ENCODE results near the gene TTN.

TTN gene

DNA sequence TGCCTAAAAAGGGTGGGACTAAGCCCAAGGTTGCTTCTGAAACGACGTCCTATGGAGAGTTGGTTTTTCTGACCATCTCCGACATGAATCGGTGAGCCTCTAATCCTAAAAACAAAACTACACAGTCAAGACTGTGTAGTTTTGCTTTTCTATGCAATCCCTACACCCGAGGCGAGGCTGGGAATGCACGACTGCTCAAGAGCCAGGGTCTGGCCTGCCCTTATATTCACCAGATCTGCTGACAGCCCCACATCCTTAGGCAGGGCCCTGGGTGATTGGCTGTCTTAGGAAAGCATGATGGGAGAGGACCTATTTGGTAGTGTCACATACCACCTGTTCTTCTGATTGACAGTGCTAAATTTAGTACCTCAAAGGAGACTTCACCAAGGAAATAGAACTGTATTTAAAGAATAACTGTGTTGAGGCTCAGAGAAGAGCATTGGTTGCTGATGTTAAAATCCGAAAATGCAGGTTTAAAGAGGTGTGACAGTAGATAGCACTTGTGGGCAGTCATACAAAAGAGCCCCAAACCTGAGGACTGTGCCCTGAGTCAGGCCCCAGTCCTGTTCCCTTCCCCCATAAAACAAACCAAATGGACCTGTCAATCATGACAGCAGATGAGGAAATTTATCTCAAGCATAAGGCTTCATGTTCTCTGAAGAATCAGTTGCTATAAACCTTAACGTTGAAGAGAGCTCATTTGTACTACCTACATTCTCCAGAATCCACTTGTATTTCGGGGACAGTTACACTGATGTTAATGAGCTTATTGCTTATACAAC is at the start of gene TTN:
Gene TTN (minus strand): TSS at position 197 of the 782 bp plus-strand sequence. CDS start 2,781 bp downstream, outside the sequence.
- DNase-seq (ENCODE audit: low read depth) = no peak

DNA sequence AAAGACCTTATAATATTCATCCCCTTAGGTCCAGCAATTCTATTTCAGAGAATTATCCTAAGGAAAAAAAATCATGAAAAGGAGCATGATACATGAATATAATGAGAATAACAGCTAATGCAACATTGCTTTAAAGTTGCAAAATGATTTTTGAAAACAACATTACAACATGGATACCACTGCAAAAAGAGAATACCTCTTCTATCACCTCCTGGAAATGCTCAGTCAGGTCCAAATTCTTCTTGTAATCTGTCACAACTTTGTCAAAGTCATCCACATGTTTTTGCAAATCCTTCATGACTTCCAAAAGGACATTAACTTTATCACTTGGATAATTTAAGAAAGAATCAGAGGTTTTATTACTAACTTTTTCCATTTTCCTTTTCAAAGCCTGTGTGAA is 47.9 kb upstream of the TTN start:
- DNase-seq (ENCODE audit: low read depth) = no peak

DNA sequence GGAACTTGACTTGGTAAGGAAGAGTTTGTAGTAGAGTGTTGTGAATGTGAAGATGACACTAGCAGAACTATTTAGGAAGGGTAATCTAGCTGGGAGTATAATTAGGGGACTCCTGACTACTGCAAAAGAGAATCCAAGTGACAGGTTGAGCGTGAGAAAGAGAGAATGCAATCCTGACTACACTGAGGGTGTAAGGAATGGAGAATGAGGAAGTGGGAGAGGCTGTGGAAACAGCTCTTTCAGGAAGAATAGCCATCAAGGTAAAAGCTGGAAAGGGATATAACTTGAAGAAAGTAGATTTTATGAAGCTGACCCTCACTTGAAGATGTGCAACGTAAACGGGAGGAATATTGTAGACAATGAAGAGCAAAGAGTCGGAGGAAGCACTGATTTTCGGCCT is 41.1 kb upstream of the TTN start:
- DNase-seq (ENCODE audit: low read depth) = no peak

GRCh38 chr2:178846458-178846802 is 39.2 kb upstream of the TTN start:
- no peak for DNase-seq (ENCODE audit: low read depth)

DNA sequence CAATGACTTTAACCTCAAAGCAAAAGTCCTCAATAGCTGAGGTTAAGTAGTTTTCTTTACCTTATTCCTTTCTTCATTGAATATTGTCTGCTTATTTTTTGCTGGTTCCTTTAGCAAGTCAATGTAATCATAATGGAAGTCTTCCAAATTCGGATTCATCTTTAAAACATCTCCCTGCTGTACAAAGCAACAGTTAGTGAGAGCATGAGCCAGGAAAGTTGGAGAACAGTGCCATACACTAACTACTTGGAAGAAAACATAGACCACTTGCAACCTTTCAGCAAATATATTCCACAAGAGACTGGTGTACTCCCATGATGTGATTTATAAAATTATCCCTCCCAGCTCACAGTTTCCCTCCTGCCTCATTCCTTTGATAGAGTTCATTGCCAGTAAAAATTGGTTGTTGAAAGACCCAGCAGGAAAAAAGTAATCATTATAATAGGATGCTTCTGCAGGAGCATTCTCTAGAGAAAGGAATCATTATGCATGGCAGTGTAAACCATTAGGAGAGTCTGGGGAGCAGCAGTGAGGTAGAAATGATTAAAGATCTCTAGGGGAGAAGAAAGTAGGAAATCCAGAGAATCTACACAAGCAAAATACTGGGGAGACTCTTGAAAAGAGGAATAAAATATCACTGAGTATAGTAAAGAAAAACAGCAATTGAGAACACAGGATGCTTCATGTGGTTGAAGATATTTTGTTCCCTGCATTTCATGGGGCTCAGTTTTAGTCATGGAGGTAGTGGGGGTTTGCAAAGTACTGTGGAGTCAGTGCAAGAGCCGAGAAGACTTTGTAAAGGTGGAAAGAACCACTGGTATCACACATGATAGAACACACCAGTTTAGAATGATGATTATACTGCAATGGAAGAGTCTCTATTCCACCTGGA is 38.6 kb upstream of the TTN start:
- no peak for DNase-seq (ENCODE audit: low read depth)

DNA sequence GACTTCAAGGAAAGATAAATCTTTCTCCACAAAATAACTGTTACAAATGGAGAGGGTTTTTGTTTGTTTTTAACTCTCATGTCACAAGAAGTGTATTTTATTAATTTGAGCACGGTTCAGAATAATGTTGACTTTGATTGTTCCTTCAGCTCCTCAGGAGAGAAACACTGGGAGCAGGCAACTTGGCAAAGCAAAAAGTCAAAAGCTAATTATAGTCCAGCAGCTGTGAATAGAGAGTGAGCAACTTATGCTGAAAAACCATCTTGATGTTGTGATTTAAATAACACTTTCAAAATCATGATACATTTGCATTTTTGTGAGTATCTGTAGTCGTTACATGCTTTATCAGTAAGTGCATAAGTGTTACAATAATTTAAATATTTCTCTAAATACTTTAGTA is 37.5 kb upstream of the TTN start:
- DNase-seq (ENCODE audit: low read depth) = no peak

DNA sequence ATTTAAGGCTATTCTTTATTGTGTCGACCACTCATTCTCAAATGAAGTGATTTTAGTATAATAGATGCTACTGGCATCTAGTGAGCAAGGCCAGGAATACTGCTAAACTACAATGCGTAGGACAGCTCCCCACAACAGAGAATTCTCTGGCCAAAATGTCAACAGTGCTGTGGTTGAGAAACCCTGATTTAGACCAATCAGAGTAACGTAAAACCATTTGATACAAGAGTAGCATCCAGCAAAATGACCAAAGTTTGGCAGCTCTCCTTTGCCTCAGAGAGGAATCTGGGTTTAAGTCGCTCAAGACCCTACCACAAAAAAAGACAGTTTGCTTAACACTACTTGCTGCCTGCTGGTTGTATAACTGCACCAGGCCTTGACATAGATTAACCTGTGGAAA is 37.0 kb upstream of the TTN start:
- no peak for DNase-seq (ENCODE audit: low read depth)

DNA sequence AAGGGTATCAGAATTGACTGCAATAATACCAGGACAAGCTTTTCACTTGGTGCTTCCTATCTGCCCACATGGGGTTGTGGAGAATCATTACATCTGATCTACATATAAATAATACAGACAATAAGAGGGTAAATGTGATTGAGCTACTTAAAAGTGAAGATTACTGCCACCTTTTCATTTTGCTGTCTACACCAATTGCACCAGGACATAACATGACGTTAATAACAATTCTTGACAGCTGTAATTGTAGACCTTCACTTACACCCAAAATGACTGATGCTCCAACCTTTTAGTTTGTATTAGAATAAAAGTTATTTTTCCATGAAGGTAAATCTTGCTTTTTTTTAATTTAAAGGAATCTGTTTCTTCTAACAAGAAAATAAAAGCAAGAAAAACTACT is 36.5 kb upstream of the TTN start:
- DNase-seq (ENCODE audit: low read depth) = no peak

- no peak for DNase-seq (ENCODE audit: low read depth)
Measured at GRCh38 chr2:178836807-178837206, 29.6 kb upstream of the TTN start.

- no peak for DNase-seq (ENCODE audit: low read depth)
Measured at GRCh38 chr2:178834086-178834485, 26.9 kb upstream of the TTN start.

DNA sequence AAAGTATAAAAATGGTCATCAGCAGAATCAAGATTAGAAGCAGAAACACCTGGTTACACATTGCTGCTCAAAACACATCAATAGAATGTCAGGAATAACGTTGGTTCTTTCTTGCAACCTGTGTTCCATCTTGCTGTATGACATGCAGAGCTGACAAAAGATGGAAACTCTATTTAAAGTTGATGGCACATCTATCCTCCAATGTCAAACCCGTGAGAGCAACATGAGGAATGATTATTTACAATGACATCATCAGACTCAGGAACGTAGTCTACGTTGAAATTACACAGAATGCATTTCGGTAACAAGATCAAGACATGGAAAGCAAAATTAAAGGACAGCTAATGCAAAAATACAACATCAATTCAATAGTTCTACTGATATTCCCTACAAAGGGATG is 26.2 kb upstream of the TTN start:
- DNase-seq (ENCODE audit: low read depth) = no peak

DNA sequence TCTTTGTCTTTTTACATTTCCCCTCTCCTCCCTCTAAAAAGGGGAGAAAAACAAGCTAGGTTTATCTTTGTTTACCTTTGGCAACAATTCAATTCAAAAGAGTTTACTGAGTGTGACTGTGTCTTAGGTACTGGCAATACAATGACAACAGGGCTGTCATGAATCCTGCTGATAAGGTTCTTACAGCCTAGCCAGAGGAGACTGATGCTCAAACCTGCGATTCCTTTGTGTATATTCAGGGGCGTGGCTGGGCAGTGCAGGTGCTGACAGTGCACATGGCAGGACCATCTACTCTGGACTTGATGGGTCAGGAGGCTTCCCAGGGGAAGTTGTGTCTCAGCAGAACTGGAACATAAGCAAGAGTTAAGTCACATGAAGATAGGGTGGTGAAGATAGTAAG is 23.2 kb upstream of the TTN start:
- no peak for DNase-seq (ENCODE audit: low read depth)

DNA sequence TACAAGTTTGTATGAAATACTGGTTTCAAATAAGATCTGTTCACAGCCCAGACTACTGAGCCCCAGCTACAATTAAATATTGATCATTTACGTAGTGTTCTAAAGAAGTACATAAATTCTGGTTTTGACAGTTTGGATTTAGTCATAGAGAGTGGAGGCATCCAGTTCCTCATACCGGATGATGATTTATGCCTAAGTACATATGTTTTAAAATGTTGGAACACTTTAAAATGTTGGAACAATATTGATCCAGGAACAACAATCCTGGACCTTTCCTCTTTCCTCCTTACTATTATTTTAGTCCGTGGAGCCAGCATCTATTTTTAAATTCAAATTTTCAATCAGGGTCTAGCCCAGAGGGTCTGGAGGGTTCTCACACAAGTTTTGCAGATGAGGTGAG is 22.8 kb upstream of the TTN start:
- no peak for DNase-seq (ENCODE audit: low read depth)

- no peak for DNase-seq (ENCODE audit: low read depth)
Measured at GRCh38 chr2:178829299-178829960, 22.2 kb upstream of the TTN start.

DNA sequence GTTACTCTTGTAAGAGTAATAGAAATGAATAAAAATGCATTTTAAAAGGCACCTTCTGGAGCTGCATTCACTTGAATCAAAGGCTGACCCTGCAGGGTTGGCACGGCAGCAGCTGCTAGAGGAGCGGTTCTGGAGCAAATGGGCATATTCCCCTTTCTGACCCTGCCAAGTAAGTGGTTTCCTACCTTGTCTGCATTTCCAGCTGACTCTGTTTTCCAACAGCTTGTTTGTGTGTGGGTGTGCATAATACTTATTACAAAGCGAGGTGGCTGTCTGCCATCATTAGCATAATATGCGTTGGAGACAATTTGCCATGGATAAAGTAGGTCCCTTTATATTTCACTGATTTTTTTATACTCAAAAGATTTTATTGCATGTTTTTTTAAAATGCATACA is 21.3 kb upstream of the TTN start:
- DNase-seq (ENCODE audit: low read depth) = no peak

GRCh38 chr2:178827739-178828485 is 20.7 kb upstream of the TTN start:
- DNase-seq (ENCODE audit: low read depth) = no peak

DNA sequence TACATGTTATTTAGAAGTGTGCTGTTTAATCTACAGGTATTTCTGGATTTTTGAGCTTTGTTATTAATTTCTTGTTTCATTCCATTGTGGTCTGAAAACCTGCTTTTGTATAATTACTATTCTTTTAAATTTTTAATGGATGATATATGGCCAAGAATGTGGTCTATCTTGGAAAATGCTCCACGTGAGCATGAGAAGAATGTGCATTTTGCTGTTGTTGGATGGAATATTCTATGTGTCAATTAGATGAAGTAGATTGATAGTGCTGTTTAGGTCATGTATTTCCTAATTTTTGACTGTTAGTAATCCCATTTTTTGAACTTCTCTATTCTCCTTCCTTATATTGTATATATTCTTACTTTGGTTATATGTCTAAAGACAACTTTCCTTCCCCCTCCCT is 19.9 kb upstream of the TTN start:
- no peak for DNase-seq (ENCODE audit: low read depth)

- DNase-seq (ENCODE audit: low read depth) = no peak
Measured at GRCh38 chr2:178825183-178825582, 18.0 kb upstream of the TTN start.

- no peak for DNase-seq (ENCODE audit: low read depth)
Measured at GRCh38 chr2:178824181-178824580, 17.0 kb upstream of the TTN start.

DNA sequence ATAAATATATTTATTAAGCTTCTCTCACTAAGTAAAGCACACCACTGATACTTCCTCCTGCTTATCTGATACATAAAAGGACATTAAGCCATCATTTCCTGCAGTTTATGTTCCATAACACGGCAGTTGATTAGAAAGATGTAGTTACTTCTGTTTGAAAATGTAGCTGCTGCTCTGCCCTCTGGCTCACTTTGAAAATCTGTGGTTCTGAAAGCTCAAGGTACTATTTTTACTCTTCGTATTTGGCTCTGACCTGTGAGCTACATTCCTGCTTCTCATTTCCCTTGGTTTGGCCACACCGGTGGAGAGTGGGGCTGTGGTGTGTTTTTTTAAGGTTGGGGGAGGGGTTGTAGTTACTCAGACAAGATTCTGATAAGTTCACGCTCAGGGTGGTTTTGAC is 12.8 kb upstream of the TTN start:
- no peak for DNase-seq (ENCODE audit: low read depth)

DNA sequence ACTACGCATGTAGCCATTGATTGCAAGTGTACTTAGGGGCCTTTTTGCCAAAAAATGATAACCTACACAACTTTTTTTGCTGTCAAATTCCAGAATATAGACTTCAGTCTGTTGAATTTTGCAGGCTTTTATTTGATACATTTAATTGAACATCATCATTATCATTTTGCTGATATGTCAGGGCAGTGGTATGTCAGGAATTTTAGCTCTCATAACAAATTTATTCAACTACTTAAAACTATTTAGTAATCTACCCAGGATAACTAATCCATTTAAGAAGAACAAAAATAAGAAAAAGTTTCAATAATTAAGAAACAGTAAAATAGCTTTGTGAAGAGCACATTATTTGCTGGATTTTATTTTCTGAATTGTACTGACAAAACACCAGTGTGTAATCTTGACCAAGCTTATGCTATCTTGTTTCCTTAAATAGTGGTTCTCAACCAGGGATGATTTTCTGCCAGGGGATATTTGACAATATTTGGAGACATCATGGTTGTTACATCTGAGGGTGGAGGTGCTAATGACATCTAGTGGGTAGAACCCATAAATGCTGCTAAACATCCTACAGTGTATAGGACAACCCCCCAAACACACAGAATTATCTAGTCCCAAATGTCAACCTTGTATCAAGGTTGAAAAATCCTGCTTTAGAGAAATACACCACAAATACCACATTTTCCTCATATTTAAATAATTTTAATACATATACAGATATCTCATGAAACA is 12.1 kb upstream of the TTN start:
- DNase-seq (ENCODE audit: low read depth) = no peak

GRCh38 chr2:178811901-178812300 is 4.7 kb upstream of the TTN start:
- no peak for DNase-seq (ENCODE audit: low read depth)
